Stimulated activated CD8-positive, alpha-beta memory T cell treated with anti-CD3 and anti-CD28 coated beads, Interleukin-7, amount 100 ng/mL, for 48 hours (primary cell): ENCODE results near the gene COL5A1.

ENCODE experiments used
- DNase-seq, 2 donors: peaks; one replicate each; pipeline ENCODE4 v3.0.0-alpha.2; 2020; ENCODE audit warnings: low read depth in 1 of 2; ENCODE audit errors: extremely low read depth in 1 of 2

The COL5A1 gene

GRCh38 chr9:134827993-134828392, 186.4 kb downstream of the COL5A1 start:
- DNase-seq, result no peak

DNA sequence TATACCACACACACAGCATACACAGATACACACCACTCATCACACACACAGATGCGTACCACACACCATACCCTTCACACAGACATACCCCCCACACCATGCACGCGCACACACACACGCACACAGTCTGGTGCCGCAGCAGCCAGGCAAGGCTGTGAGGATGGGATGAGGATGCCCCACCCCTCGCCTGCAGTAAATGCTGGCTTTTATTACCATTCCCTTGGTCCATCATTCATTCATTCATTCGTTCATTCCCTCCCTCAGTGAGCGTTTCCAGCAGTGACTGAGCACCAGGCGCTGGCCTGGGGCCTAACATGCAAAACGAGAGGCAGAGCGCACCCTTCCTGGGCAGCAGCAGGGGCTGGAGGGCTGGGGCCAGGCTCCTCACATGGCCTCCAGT, 187.3 kb downstream of the COL5A1 start:
- DNase-seq, result no peak

- DNase-seq, result no peak
Measured at GRCh38 chr9:134829356-134829937, 187.8 kb downstream of the COL5A1 start.

DNA sequence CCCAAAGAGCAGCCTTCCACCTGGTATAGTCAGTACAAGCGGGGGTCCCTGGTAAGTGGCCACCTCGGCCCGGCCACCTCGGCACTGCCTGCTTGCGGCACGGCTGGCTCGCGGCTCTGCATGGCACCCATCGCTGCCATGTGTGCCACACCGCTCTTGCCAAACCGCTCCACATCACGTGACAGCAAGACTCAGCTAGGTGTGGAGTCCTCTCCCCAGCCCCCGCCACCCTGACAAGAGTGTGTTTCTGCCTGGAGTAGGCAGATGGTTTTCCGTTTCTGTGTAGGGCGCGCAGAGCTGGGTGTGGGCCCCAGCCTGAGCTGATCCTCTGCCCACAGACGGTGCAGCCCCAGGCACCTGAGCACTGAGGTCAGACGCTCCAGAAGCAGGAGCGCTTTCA, 188.5 kb downstream of the COL5A1 start:
- no peak for DNase-seq

GRCh38 chr9:134830926-134831720, 189.5 kb downstream of the COL5A1 start:
- DNase-seq, result no peak

DNA sequence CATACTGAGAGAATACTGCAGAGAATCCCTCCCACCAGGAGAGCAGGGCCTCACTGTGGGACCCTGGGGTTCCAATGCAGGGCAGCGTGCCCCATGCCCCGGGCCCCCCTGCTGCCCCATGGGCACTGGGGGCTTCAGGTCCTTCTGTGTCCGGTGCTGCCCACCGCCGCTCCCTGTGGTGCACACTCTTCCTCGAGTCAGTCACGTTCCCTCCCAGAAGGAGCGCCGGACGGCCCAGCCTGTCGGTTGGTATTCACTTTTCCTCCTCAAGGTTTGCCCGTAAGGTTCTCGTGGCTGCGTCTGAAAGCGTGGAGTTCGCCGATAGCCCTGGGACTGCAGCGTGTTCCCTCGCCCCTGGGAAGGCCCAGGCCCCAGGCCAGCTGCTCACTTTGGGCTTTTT, 190.9 kb downstream of the COL5A1 start:
- no peak for DNase-seq

DNA sequence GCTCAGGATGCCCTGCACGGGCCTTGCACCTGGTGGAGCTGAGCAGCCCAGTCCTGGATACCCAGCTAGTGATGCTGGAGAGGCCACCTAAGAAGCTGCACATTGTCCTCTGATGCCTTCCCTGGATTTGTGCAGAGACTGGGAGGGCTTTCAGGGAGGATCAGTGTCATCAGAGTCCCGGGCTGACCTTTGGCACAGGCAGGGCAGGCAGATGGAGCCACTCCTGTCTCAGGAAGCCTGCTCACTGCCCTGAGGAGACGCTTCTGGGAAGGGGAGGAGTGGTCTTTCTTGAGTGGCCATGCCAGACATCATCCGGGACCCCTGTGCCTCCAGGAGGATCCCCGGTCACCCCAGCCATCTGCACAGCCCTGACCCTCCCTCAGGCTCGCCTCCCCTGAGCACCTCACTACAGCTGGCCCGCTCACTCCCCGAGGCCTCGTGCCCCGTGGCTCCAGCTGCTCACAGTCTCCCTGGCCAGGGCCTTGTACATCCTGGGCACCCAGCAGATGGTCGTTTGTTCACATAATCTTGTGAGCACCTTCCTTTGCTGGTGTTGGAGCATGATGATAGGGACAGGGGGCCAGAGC, 191.8 kb downstream of the COL5A1 start:
- DNase-seq, result no peak

DNA sequence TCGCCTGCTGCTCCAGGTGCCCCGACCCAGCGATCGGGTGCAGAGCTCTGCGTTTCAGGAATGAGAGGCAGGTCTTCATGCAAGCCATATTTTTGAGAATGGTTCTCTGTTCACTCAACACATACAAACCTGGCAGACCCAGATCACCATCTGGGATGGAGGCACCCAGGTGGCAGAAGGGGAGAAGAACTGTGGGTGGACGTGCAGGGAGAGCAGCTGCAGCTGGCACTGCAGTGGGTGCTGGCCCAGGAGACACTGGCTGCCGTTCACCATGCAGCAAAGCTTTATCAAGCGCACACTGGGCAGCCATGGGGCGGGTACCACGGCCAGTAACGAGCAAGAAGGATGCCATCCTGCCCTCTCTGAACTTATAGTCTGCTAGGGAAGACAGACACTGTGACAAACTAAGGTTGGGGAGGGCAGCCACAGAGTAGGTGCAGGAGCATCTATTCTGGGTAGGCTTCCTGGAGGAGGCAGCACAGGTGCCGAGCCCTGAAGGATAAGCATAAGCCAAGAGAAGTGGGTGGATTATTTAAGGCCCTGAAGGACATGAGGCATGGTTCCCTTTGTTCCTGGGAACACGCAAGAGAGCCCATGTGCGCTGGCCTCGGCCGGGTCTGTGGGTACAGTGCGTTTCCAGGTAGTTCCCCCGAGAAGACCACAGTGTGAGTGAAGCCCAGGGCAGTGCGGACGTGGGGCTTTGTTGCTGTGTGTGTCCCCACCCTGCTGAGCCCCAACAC, 192.8 kb downstream of the COL5A1 start:
- no peak for DNase-seq

DNA sequence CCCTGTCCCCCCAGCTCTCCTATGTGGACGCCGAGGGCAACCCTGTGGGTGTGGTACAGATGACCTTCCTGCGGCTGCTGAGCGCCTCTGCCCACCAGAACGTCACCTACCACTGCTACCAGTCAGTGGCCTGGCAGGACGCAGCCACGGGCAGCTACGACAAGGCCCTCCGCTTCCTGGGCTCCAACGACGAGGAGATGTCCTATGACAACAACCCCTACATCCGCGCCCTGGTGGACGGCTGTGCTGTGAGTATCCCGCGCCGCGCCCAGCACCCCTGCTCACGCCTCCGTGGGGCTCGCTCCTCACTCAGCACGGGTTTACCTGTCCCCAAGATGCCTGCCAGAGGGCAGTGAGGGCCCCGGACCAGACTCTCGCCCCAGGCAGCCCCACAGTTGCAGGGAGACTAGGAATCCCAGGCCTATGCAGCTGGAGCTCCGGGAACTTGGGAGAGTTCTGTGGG, 193.4 kb downstream of the COL5A1 start:
- no peak for DNase-seq

DNA sequence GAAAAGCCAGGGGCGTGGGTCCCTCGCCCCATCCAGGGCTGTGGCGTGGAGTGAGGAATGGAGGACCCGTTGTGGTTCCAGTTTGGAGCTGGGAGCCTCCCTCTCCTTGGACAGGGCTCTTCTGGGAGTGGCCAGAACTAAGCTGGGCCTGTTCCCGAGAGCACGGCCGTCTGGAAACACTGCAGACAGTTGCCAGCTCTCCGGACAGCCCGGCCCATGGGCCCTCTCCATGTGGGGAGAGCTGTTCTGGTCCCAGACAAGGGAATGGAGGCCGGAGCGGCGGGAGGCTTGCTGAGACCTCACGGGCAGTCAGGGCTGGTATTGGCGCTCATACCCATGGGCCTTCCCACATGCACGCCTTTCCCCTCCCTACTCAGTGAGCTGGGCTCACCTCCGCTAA, 193.8 kb downstream of the COL5A1 start:
- DNase-seq, result no peak

DNA sequence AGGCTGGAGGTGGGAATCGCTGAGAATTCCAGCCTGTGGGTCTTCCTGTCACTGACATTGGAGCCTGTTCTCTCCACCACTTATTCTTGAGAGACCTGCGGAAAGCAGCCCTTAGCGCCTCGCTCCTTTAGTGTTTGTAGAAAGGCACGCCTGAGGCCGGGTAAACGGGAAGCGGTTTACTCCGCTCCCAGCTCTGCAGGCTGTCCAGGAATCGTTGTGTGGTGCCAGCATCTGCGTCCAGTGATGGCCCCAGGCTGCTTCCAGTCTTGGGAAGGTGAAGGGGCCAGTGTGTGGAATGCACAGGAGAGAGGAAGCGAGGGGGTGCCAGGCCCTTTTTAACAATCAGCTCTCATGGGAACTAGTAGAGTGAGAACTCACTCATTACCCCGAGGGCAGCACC, 194.4 kb downstream of the COL5A1 start:
- no peak for DNase-seq

DNA sequence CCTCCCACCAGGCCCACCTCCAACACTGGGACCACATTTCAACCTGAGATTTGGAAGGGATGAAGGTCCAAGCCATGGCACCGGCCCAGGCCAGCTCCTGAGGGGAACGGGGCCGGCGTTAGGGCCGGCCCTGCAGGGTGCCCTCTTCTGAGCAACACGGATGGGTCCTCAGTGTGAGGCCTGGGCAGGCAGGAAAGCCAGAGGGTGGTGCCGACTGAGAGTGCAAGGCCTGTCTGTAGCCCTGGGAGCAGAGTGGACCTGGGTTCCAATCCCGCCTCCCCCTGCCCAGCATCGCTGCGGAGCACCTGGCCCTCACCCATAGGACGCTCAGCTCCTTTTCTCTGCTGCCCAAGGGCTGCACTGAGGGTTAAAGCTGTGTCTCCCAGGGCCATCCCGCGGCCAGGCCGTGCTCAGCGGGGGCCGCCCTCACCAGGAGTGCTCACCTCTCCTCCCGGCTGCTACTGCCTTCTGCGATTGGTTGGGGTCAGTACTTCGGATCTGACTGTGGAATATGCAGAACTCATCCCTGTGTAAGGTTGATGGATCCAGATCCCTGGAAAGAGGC, 194.9 kb downstream of the COL5A1 start:
- DNase-seq, result no peak

- DNase-seq, result no peak
Measured at GRCh38 chr9:134837529-134837928, 195.9 kb downstream of the COL5A1 start.

DNA sequence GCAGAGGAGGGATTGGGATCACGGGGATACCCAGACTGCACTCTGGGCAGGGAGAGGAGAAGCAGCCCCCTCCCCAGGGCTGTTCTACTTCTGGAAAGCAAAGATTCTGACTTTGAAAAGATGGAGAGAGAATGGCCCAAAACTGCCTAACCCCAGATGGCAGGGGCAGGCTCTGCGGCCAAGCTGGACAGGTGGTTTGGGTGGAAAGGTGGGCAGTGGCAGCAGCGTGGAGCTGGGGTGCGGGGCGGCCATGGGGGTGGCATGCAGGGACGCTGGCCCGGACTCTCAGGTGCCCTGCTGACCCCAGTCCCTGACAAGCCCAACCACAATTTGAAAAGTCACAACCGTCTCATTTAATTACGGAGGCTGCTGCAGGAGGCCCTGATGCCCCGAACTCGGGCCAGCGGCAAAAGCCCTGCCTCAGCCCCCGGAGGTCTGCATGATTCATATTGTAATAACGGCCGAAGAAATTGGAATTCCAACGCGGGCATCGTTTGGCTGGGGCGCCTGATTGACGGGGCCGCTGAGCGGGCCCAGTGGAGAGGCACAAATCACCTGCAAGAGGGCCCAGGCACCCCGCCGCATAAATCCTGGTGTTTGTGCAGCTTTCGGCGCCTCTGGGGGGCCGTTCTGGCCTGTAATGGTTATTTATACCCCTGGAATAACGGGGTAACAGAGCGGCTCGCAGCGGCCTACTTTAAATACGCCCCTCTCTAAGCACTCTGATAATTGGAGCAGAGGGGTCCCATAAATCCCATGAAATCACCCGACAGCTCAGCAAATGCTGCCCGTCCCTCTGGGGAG, 197.2 kb downstream of the COL5A1 start:
- DNase-seq, result no peak

- no peak for DNase-seq
Measured at GRCh38 chr9:134839455-134840125, 198.0 kb downstream of the COL5A1 start.

GRCh38 chr9:134840511-134840910, 198.9 kb downstream of the COL5A1 start:
- no peak for DNase-seq

DNA sequence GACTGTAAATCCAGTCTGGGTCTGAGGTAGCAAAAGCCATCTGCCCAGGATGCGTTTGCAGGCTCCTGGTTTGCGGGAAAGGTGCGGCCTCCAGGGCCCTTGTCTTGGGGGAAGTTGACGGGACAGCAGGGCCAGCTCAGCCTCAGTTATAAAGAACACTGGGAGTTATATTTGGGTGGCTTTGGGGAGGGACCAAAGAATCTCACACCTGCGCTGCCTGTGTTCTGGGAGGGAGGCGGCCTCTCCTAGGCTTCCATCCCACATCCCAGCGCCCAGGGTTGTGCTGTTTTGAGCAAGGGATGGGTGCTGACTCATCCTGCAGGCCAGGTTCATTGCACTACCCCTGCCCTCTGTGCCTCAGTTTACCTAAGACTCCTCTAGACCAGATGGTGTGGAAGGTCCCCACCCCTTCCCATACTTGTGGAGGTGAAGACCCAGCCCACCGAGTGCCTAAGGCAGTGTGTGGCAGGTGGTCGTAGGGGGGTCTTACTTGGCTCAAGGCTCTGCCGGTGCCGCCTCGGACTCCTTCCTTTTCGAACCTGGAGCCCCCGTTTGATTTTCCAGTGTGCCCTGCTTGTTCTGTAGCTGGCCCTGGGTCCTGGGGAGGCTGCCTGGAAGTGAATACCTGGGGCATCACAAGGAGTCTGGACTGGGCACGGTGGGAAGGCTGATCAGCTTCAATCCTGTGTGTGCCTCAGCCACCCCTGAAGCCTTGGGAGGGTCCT, 199.7 kb downstream of the COL5A1 start:
- no peak for DNase-seq

GRCh38 chr9:134842321-134842720, 200.7 kb downstream of the COL5A1 start:
- DNase-seq, result no peak

DNA sequence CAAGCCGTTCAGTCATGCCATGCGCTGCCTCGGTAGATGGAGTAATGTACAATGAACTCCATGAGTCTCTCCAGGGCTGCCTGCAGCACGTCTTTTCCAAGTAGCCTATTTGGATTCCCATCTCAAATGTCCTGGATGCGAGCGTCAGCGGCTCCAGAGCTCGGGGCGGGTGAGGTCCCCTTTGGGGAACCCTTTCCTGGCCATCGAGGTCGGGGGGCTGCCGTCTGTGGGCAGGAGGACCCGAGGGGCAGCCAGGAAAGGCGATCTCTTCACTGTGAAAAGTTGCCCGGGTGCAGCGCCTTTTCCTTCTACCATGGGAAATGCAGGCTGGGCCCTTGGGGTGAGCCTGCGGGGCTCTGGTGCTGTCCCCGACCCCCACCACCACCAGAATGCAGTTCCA, 202.1 kb downstream of the COL5A1 start:
- DNase-seq, result no peak
